HepG2 (cell line): Measurements from ENCODE around the gene YWHAB.

Experiments used
- CEBPB ChIP-seq: IDR thresholded peaks from 2 replicates; pipeline ENCODE4 v1.6.1; 2011; ENCODE audit warnings: low read depth, low read length, improper control_type of control experiment, borderline replicate concordance
- EHMT2 ChIP-seq: fragments of 200-600 bp; sonication (generic); IDR thresholded peaks from 2 replicates; pipeline ENCODE4 v1.7.0; 2017; ENCODE audit warnings: antibody characterized with exemption, low read depth, low read length, borderline replicate concordance
- ZFX ChIP-seq: sonication (generic); formaldehyde crosslinking; IDR thresholded peaks from 2 replicates; pipeline ENCODE4 v1.4.0; 2020; ENCODE audit warnings: mild to moderate bottlenecking, low read depth, missing genetic modification reagents, moderate library complexity
- ZNF674 ChIP-seq: sonication (generic); formaldehyde crosslinking; IDR thresholded peaks from 2 replicates; pipeline ENCODE4 v1.5.0; 2020; ENCODE audit warnings: low read depth, mild to moderate bottlenecking, missing genetic modification reagents
- ZNF776 ChIP-seq: sonication (generic); formaldehyde crosslinking; IDR thresholded peaks from 2 replicates; pipeline ENCODE4 v1.4.0; 2020; ENCODE audit warnings: mild to moderate bottlenecking, missing genetic modification reagents
- ZSCAN25 ChIP-seq: sonication (generic); formaldehyde crosslinking; IDR thresholded peaks from 2 replicates; pipeline ENCODE4 v1.8.0; 2022; ENCODE audit warnings: mild to moderate bottlenecking, missing genetic modification reagents
- TF ChIP-seq, protein P1 (sequence below): sonication (generic); formaldehyde crosslinking; IDR thresholded peaks from 2 replicates; pipeline ENCODE4 v1.4.0; 2020; ENCODE audit warnings: missing genetic modification reagents
- TF ChIP-seq, protein P2 (sequence below): sonication (generic); formaldehyde crosslinking; IDR thresholded peaks from 2 replicates; pipeline ENCODE4 v1.5.0; 2020; ENCODE audit warnings: mild to moderate bottlenecking, missing genetic modification reagents, moderate library complexity
- TF ChIP-seq, protein P3 (sequence below): IDR thresholded peaks from 2 replicates; pipeline ENCODE4 v1.6.1; 2012; ENCODE audit warnings: inconsistent platforms
- TF ChIP-seq, protein P4 (sequence below): sonication (generic); formaldehyde crosslinking; IDR thresholded peaks from 2 replicates; pipeline ENCODE4 v1.4.0; 2020; ENCODE audit warnings: missing genetic modification reagents, low read depth, mild to moderate bottlenecking, borderline replicate concordance
- TF ChIP-seq, protein P5 (sequence below): sonication (generic); formaldehyde crosslinking; conservative IDR thresholded peaks from 2 replicates; pipeline ENCODE4 v1.4.0; 2020; ENCODE audit warnings: missing genetic modification reagents

DNA sequence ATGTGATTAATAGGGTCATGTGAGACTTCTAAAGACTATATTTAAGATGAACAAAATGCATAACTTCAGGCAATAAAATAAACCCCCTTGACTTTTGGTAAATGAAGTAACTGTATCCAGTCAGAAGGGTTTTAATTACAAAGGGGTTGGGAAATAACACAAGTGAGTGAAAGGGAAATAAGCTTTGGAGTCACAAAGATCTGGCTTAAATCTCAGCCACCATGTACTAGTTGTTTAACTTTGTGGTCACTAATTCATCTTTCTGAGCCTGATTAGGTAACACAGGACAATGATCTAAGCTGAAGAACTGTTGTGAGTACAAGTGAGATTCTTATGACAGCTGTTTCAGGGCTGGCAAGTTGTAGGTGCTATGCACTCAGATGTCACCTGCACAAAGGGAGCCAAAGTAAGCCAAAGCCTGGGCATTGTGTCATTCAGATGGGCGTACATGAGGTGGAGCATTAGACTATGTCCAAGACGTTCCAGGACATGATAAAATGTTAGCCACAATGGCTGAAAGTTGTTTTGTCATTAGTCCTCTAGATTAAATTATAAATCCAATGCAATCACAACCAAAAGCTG is 60.9 kb downstream of the YWHAB start:
- TF ChIP-seq, protein P1, sequence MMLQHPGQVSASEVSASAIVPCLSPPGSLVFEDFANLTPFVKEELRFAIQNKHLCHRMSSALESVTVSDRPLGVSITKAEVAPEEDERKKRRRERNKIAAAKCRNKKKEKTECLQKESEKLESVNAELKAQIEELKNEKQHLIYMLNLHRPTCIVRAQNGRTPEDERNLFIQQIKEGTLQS, result no peak
- TF ChIP-seq CEBPB, result no peak
- TF ChIP-seq, protein P2, sequence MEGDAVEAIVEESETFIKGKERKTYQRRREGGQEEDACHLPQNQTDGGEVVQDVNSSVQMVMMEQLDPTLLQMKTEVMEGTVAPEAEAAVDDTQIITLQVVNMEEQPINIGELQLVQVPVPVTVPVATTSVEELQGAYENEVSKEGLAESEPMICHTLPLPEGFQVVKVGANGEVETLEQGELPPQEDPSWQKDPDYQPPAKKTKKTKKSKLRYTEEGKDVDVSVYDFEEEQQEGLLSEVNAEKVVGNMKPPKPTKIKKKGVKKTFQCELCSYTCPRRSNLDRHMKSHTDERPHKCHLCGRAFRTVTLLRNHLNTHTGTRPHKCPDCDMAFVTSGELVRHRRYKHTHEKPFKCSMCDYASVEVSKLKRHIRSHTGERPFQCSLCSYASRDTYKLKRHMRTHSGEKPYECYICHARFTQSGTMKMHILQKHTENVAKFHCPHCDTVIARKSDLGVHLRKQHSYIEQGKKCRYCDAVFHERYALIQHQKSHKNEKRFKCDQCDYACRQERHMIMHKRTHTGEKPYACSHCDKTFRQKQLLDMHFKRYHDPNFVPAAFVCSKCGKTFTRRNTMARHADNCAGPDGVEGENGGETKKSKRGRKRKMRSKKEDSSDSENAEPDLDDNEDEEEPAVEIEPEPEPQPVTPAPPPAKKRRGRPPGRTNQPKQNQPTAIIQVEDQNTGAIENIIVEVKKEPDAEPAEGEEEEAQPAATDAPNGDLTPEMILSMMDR (CRISPR knock-in tag), result no peak
- TF ChIP-seq ZFX (CRISPR knock-in tag), result no peak
- TF ChIP-seq EHMT2, result no peak
- TF ChIP-seq ZNF776, result no peak
- TF ChIP-seq, protein P3, sequence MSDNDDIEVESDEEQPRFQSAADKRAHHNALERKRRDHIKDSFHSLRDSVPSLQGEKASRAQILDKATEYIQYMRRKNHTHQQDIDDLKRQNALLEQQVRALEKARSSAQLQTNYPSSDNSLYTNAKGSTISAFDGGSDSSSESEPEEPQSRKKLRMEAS, result no peak
- TF ChIP-seq, protein P4, sequence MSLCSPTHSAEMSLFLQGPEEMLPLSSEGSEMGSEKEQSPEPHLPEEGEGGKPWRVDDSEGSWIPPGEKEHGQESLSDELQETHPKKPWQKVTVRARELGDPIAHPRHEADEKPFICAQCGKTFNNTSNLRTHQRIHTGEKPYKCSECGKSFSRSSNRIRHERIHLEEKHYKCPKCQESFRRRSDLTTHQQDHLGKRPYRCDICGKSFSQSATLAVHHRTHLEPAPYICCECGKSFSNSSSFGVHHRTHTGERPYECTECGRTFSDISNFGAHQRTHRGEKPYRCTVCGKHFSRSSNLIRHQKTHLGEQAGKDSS (CRISPR knock-in tag), result no peak
- TF ChIP-seq ZNF674 (CRISPR knock-in tag), result no peak
- TF ChIP-seq, protein P5, sequence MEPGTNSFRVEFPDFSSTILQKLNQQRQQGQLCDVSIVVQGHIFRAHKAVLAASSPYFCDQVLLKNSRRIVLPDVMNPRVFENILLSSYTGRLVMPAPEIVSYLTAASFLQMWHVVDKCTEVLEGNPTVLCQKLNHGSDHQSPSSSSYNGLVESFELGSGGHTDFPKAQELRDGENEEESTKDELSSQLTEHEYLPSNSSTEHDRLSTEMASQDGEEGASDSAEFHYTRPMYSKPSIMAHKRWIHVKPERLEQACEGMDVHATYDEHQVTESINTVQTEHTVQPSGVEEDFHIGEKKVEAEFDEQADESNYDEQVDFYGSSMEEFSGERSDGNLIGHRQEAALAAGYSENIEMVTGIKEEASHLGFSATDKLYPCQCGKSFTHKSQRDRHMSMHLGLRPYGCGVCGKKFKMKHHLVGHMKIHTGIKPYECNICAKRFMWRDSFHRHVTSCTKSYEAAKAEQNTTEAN (CRISPR knock-in tag), result no peak
- TF ChIP-seq ZSCAN25 (CRISPR knock-in tag), result no peak
